Liver (tissue), 9 donors: Measurements from ENCODE around the gene IPMK. TPM values are rescaled to one million over a fixed set of nuclear protein-coding genes. Genes with fewer than 3 reads are reported as not detected.

ENCODE experiments used
- DNase-seq: peaks from one replicate; pipeline ENCODE4 v3.0.0-alpha.2; 2017; ENCODE audit warnings: low spot score
- H3K27ac ChIP-seq, 2 donors: one replicate each; pipeline ENCODE4 v1.7.0; 2013; ENCODE audit warnings: inconsistent platforms in 2 of 2, low read length in 2 of 2, control low read depth in 1 of 2, low read depth in 1 of 2, mild to moderate bottlenecking in 1 of 2
- H3K27me3 ChIP-seq, 4 donors: one replicate each; pipeline versions ENCODE4 v1.6.1 to v1.7.0; 2013; ENCODE audit warnings: low read length in 3 of 4, inconsistent platforms in 1 of 4, mild to moderate bottlenecking in 1 of 4, moderate library complexity in 1 of 4; ENCODE audit not compliant: control insufficient read depth in 4 of 4, insufficient read depth in 4 of 4
- H3K36me3 ChIP-seq, 4 donors: one replicate each; pipeline versions ENCODE4 v1.6.1 to v1.7.0; 2013; ENCODE audit warnings: low read length in 3 of 4, mild to moderate bottlenecking in 3 of 4, low read depth in 1 of 4, moderate library complexity in 1 of 4; ENCODE audit not compliant: control insufficient read depth in 4 of 4, insufficient read depth in 3 of 4
- H3K4me1 ChIP-seq, 4 donors: one replicate each; pipeline versions ENCODE4 v1.6.1 to v1.7.0; 2013; ENCODE audit warnings: low read length in 3 of 4, mild to moderate bottlenecking in 3 of 4, moderate library complexity in 1 of 4; ENCODE audit not compliant: control insufficient read depth in 4 of 4, insufficient read depth in 4 of 4
- H3K4me3 ChIP-seq, 3 donors: one replicate each; pipeline versions ENCODE4 v1.6.1 to v1.7.0; 2013; ENCODE audit warnings: low read length in 3 of 3, control low read depth in 1 of 3, low read depth in 1 of 3, mild to moderate bottlenecking in 1 of 3
- H3K9ac ChIP-seq, 2 donors: one replicate each; pipeline ENCODE4 v1.7.0; 2013; ENCODE audit warnings: low read length in 2 of 2, mild to moderate bottlenecking in 2 of 2, moderate library complexity in 2 of 2, control low read depth in 1 of 2, low read depth in 1 of 2
- H3K9me3 ChIP-seq, 4 donors: one replicate each; pipeline versions ENCODE4 v1.6.1 to v1.7.0; 2013; ENCODE audit warnings: low read length in 3 of 4; ENCODE audit not compliant: control insufficient read depth in 4 of 4
- ATF3 ChIP-seq: IDR thresholded peaks from 2 replicates; pipeline ENCODE4 v1.6.1; 2016; ENCODE audit warnings: antibody characterized with exemption
- CTCF ChIP-seq: fragments of 150-350 bp; IDR thresholded peaks from 2 replicates; pipeline ENCODE4 v1.5.1; 2017; ENCODE audit warnings: improper control_type of control experiment, low read depth, low read length; ENCODE audit not compliant: missing input control
- EGR1 ChIP-seq, 2 donors: IDR thresholded peaks; 2 replicates each; pipeline ENCODE4 v1.6.1; 2016 to 2018; ENCODE audit warnings: antibody characterized with exemption in 2 of 2, low read depth in 2 of 2
- FOXA1 ChIP-seq: IDR thresholded peaks from 2 replicates; pipeline ENCODE4 v1.6.1; 2016; ENCODE audit warnings: antibody characterized with exemption
- FOXA2 ChIP-seq: IDR thresholded peaks from 2 replicates; pipeline ENCODE4 v1.6.1; 2016; ENCODE audit warnings: antibody characterized with exemption
- GABPA ChIP-seq, 2 donors: IDR thresholded peaks in 1 of 2; conservative IDR thresholded peaks in 1 of 2; 2 replicates each; pipeline ENCODE4 v1.6.1; 2016; ENCODE audit warnings: antibody characterized with exemption in 2 of 2, mild to moderate bottlenecking in 1 of 2, moderate library complexity in 1 of 2
- HNF4A ChIP-seq, 2 donors: conservative IDR thresholded peaks; 2 replicates each; pipeline ENCODE4 v1.6.1; 2016; ENCODE audit warnings: antibody characterized with exemption in 2 of 2, mild to moderate bottlenecking in 2 of 2
- HNF4G ChIP-seq: IDR thresholded peaks from 2 replicates; pipeline ENCODE4 v1.6.1; 2016; ENCODE audit warnings: antibody characterized with exemption
- JUND ChIP-seq, 2 donors: IDR thresholded peaks; 2 replicates each; pipeline ENCODE4 v1.6.1; 2016; ENCODE audit warnings: antibody characterized with exemption in 2 of 2
- MAX ChIP-seq: IDR thresholded peaks from 2 replicates; pipeline ENCODE4 v1.6.1; 2016; ENCODE audit warnings: antibody characterized with exemption
- NR2F2 ChIP-seq: IDR thresholded peaks from 2 replicates; pipeline ENCODE4 v1.6.1; 2016; ENCODE audit warnings: antibody characterized with exemption
- RAD21 ChIP-seq, 2 donors: IDR thresholded peaks; 2 replicates each; pipeline ENCODE4 v1.6.1; 2016; ENCODE audit warnings: antibody characterized with exemption in 2 of 2, mild to moderate bottlenecking in 2 of 2
- REST ChIP-seq: IDR thresholded peaks from 2 replicates; pipeline ENCODE4 v1.6.1; 2016; ENCODE audit warnings: antibody characterized with exemption, mild to moderate bottlenecking
- RXRA ChIP-seq, 2 donors: IDR thresholded peaks; 2 replicates each; pipeline ENCODE4 v1.6.1; 2017 to 2018; ENCODE audit warnings: antibody characterized with exemption in 2 of 2, mild to moderate bottlenecking in 1 of 2
- SP1 ChIP-seq: IDR thresholded peaks from 2 replicates; pipeline ENCODE4 v1.6.1; 2018; ENCODE audit warnings: antibody characterized with exemption, mild to moderate bottlenecking
- TAF1 ChIP-seq: conservative IDR thresholded peaks from 2 replicates; pipeline ENCODE4 v1.6.1; 2016; ENCODE audit warnings: antibody characterized with exemption, mild to moderate bottlenecking
- YY1 ChIP-seq: IDR thresholded peaks from 2 replicates; pipeline ENCODE4 v1.6.1; 2016; ENCODE audit warnings: antibody characterized with exemption, mild to moderate bottlenecking
- WGBS: extraction: QIAGEN DNeasy Blood & Tissue Kit; methylation state at CpG from one replicate; pipeline ENCODE4 v1.1.7; 2013; 5-methylcytosine and 5-hydroxymethylcytosine counted together
- polyA plus RNA-seq, 2 donors: library from polyadenylated mRNA; stranded (reverse) in 1 of 2; unstranded in 1 of 2; fragments of 200-250 nt in 1 of 2; fragments of >200 nt in 1 of 2; fragmentation: Nextera tagmentation in 1 of 2; extraction: Ambion mirVana in 1 of 2; gene quantifications; one replicate each; pipeline versions ENCODE4 v1.2.1 to v1.2.3, GENCODE V29; 2013 to 2015
- total RNA-seq, 2 donors: library from RNA; depleted of rRNA; stranded (reverse); fragments of >200 nt; gene quantifications; one replicate each; pipeline ENCODE4 v1.2.3, GENCODE V29; 2014
- donor health status: healthy.
- donor health status: healthy.
- donor health status: healthy.
- donor health status: healthy.
- donor health status: healthy.

IPMK gene
- total and polyA plus RNA-seq, 4 donors: 1.4 to 5.2 (median 3.3) TPM

GRCh38 chr10:58305821-58306220 lies 38.1 kb upstream of the IPMK start:
- Histone ChIP-seq H3K4me1 (no peaks in the 10 kb centered on the region), H3K9ac (no peak overlapping the region), H3K27ac (no peak overlapping the region), H3K27me3 (peaks cover 0 to 3% (median 1%) of the 10 kb centered on the region in 4 donors), H3K9me3 (no peaks in the 10 kb centered on the region), H3K36me3 (no peaks in the 10 kb centered on the region), H3K4me3 (no peak overlapping the region)
- DNase-seq: no peak
- TF ChIP-seq SP1 (no peak), GABPA (IDR thresholded peaks at IDR 0.05 in 1 of 2, conservative IDR thresholded peaks at IDR 0.05 in 1 of 2) (no peak), CTCF (no peak), EGR1 (IDR thresholded peaks at IDR 0.05; ENCODE audit: low read depth in 2 of 2) (no peak), HNF4G (no peak), MAX (no peak), NR2F2 (no peak), RXRA (IDR thresholded peaks at IDR 0.05) (no peak), REST (no peak), FOXA1 (no peak), HNF4A (conservative IDR thresholded peaks at IDR 0.05) (no peak), FOXA2 (no peak), TAF1 (no peak), ATF3 (no peak), JUND (IDR thresholded peaks at IDR 0.05) (no peak), YY1 (no peak)
- WGBS: 41% methylated on average over 4 of the region's 4 CpGs

GRCh38 chr10:58304099-58304633 lies 36.5 kb upstream of the IPMK start:
- TF ChIP-seq SP1: no peak
- TF ChIP-seq ATF3: no peak
- TF ChIP-seq HNF4G: no peak
- TF ChIP-seq NR2F2: no peak
- no peak for TF ChIP-seq FOXA1
- no peak for TF ChIP-seq RAD21 (IDR thresholded peaks at IDR 0.05)
- no peak for TF ChIP-seq CTCF
- no peak for TF ChIP-seq GABPA (IDR thresholded peaks at IDR 0.05 in 1 of 2, conservative IDR thresholded peaks at IDR 0.05 in 1 of 2)
- no peak for TF ChIP-seq FOXA2
- 88% methylated on average over 3 of the region's 3 CpGs for WGBS
- DNase-seq: no peak
- peaks cover 0 to 3% (median 1%) of the 10 kb centered on the region in 4 donors for H3K27me3 ChIP-seq
- no peak overlapping the region for H3K27ac ChIP-seq
- no peaks in the 10 kb centered on the region for H3K36me3 ChIP-seq
- no peak overlapping the region for H3K4me3 ChIP-seq
- H3K4me1 ChIP-seq: no peaks in the 10 kb centered on the region
- no peak overlapping the region for H3K9ac ChIP-seq
- H3K9me3 ChIP-seq: no peaks in the 10 kb centered on the region
